SK-N-MC (cell line): ENCODE data around the gene ITGB1.

Source experiments
- DNase-seq: peaks from one replicate; pipeline ENCODE4 v3.0.0-alpha.2; 2011; ENCODE audit warnings: low read depth, low spot score
- H3K27ac ChIP-seq: fragments of 200-600 bp; sonication (generic); 2 replicates; pipeline ENCODE4 v1.5.1; 2016; ENCODE audit warnings: mixed run types
- H3K36me3 ChIP-seq: fragments of 200-600 bp; sonication (generic); 2 replicates; pipeline ENCODE4 v1.6.1; 2017; ENCODE audit warnings: antibody characterized with exemption, low read length, mixed read lengths; ENCODE audit not compliant: insufficient read depth
- H3K4me3 ChIP-seq: fragments of 200-600 bp; sonication (generic); 2 replicates; pipeline ENCODE4 v1.5.1; 2016
- H3K9ac ChIP-seq: fragments of 200-600 bp; sonication (generic); 2 replicates; pipeline ENCODE4 v1.8.0; 2017; ENCODE audit warnings: mixed run types, mixed read lengths; ENCODE audit not compliant: insufficient read length
- H3K9me3 ChIP-seq: fragments of 200-600 bp; sonication (generic); 2 replicates; pipeline ENCODE4 v1.6.1; 2017; ENCODE audit warnings: low read depth, mild to moderate bottlenecking, antibody characterized with exemption, low read length, moderate library complexity, mixed read lengths
- EZH2 ChIP-seq: fragments of 200-600 bp; sonication (generic); IDR thresholded peaks from one replicate; pipeline ENCODE4 v1.6.1; 2017; ENCODE audit warnings: antibody characterized with exemption
- FOXP2 ChIP-seq: optimal IDR thresholded peaks from 2 replicates; pipeline ENCODE3; 2011; ENCODE audit warnings: mild to moderate bottlenecking, moderate library complexity; ENCODE audit not compliant: insufficient read depth; ENCODE audit errors: extremely low read length, control extremely low read depth
- POLR2AphosphoS5 ChIP-seq: IDR thresholded peaks from 2 replicates; pipeline ENCODE4 v1.6.1; 2012; ENCODE audit warnings: mild to moderate bottlenecking, low read depth, low read length, borderline replicate concordance

ITGB1 gene

GRCh38 chr10:32943854-32944661 lies 14.0 kb downstream of the ITGB1 start:
- H3K36me3 ChIP-seq = no peaks in the 10 kb centered on the region
- H3K9ac ChIP-seq = no peak overlapping the region
- no peak overlapping the region for H3K4me3 ChIP-seq
- DNase-seq = no peak
- H3K9me3 ChIP-seq = no peaks in the 10 kb centered on the region
- H3K27ac ChIP-seq = no peak overlapping the region
- no peak for TF ChIP-seq FOXP2
- no peak for TF ChIP-seq POLR2AphosphoS5
- TF ChIP-seq EZH2 = no peak

DNA sequence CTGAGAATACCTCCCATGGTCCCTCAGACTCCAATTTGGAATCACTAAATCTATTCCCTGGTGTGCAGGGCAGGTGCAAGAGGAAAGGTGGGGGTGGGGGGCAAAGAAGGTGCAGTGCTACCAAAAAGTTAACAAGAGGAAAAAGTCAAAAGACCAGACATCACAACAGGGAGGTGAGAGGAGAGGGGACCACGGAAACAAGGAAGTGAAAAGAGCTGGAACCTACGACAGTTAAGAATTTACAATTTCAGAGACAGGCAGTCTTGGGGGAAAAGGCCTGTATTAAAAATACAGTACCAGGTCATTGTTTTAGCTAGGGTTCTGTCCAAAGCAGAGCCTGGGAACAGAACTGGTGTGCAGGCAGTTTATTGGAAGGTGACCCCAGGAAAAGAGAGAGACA lies 14.6 kb downstream of the ITGB1 start:
- TF ChIP-seq POLR2AphosphoS5 (no peak), EZH2 (no peak), FOXP2 (no peak)
- no peak overlapping the region for H3K27ac ChIP-seq

GRCh38 chr10:32942081-32942480 lies 15.9 kb downstream of the ITGB1 start:
- no peak overlapping the region for H3K27ac ChIP-seq
- H3K4me3 ChIP-seq = no peak overlapping the region
- no peak for DNase-seq

More for the DNA sequence above, 14.6 kb downstream of the ITGB1 start:
- no peak overlapping the region for H3K4me3 ChIP-seq
- H3K9ac ChIP-seq = no peak overlapping the region
- no peak for DNase-seq
- H3K36me3 ChIP-seq = no peaks in the 10 kb centered on the region
- H3K9me3 ChIP-seq = no peaks in the 10 kb centered on the region

DNA sequence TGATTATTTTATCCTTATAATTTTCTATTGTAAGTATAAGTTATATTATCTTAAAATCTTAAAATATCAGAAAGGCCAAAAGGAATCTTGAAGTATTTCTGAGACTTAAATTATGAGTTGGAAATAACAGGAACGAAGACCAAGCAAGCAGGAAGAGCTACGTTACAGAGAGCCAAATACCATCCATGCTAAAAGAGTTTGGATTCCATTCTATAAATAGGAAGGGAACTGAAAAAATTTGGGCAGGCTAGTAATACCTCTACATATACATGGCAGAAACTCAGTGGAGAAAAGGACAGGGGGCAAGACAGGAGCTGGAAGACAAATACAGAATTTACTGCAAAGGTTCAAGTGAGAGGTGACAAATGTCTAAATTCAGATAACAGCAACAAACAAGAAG lies 16.7 kb downstream of the ITGB1 start:
- TF ChIP-seq EZH2 (no peak), FOXP2 (no peak), POLR2AphosphoS5 (no peak)
- no peak for DNase-seq
- H3K27ac ChIP-seq = no peak overlapping the region
- H3K9ac ChIP-seq = no peak overlapping the region
- no peaks in the 10 kb centered on the region for H3K36me3 ChIP-seq
- no peak overlapping the region for H3K4me3 ChIP-seq
- no peaks in the 10 kb centered on the region for H3K9me3 ChIP-seq

More at GRCh38 chr10:32942081-32942480, 15.9 kb downstream of the ITGB1 start:
- Histone ChIP-seq H3K9ac (no peak overlapping the region), H3K9me3 (no peaks in the 10 kb centered on the region), H3K36me3 (no peaks in the 10 kb centered on the region)
- TF ChIP-seq EZH2 (no peak), POLR2AphosphoS5 (no peak), FOXP2 (no peak)

GRCh38 chr10:32940321-32941301 lies 17.4 kb downstream of the ITGB1 start:
- no peak overlapping the region for H3K27ac ChIP-seq
- no peak for DNase-seq

GRCh38 chr10:32939296-32940111 lies 18.5 kb downstream of the ITGB1 start:
- Histone ChIP-seq H3K4me3 (no peak overlapping the region), H3K9ac (no peak overlapping the region), H3K27ac (no peak overlapping the region), H3K36me3 (peaks cover 7% of the 10 kb centered on the region), H3K9me3 (no peaks in the 10 kb centered on the region)
- DNase-seq = no peak
- TF ChIP-seq POLR2AphosphoS5 (no peak), EZH2 (no peak), FOXP2 (no peak)

More at GRCh38 chr10:32940321-32941301, 17.4 kb downstream of the ITGB1 start:
- TF ChIP-seq POLR2AphosphoS5 (no peak), FOXP2 (no peak), EZH2 (no peak)
- no peaks in the 10 kb centered on the region for H3K36me3 ChIP-seq
- H3K9me3 ChIP-seq = no peaks in the 10 kb centered on the region
- no peak overlapping the region for H3K9ac ChIP-seq
- no peak overlapping the region for H3K4me3 ChIP-seq

DNA sequence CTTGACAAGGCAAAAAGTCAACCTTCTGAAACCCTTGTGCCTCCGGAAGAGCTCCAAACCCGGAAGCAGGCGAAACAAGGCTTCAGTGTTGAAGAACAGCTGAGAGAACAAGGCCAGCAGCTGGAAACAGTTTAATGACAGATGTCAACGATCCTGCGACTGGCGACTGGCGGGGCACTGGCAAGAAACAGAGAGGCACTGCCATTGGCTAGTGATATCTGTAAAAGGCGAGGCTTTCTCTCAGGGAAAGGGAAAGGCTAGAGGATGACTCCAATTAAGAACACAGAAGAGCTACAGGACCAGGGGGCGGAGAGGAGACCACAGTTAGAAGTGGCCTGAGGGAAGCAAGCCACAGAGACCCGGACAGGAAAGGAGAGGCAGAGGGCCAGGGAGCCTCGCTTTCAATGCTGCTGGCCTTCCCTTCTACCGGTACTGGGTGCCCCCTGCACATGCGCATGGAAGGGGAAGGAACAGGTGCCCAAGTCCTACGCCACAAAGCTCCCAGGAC lies 19.4 kb downstream of the ITGB1 start:
- Histone ChIP-seq H3K9me3 (no peaks in the 10 kb centered on the region), H3K9ac (no peak overlapping the region), H3K36me3 (peaks cover 14% of the 10 kb centered on the region), H3K27ac (peak overlapping the region; percentile 61), H3K4me3 (no peak overlapping the region)
- no peak for DNase-seq
- TF ChIP-seq EZH2 (no peak), FOXP2 (no peak), POLR2AphosphoS5 (no peak)
